ENCODE measurements around the gene OPCML. TPM values are rescaled to one million over a fixed set of nuclear protein-coding genes. Genes with fewer than 3 reads are reported as not detected.

OPCML gene
- total RNA-seq, 2 donors from 2014 or later: 0.60 to 1.3 TPM

DNA sequence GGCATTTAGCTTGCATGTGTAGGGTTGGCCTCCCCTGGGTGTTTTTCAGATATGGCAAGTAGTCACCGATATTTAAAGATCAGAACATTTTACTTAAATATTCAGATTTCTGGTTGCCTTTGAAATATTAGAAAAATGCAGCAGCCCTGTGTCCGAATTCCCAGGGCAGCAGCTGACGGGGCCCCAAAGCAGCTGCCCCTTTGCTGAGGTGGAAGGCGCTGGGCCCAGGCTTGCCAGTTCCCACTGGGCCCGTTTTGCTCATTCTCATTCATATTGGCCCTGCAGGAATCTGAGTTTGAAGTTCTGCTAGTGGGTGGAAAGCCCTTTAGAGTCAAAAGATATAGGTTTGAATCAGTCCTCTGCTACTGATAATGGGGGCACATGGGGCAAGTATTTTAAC lies 692.1 kb downstream of the OPCML start:
- DNase-seq (ENCODE audit: low spot score): no peak
- intact Hi-C loops (cut with DNase I): no loop called here

DNA sequence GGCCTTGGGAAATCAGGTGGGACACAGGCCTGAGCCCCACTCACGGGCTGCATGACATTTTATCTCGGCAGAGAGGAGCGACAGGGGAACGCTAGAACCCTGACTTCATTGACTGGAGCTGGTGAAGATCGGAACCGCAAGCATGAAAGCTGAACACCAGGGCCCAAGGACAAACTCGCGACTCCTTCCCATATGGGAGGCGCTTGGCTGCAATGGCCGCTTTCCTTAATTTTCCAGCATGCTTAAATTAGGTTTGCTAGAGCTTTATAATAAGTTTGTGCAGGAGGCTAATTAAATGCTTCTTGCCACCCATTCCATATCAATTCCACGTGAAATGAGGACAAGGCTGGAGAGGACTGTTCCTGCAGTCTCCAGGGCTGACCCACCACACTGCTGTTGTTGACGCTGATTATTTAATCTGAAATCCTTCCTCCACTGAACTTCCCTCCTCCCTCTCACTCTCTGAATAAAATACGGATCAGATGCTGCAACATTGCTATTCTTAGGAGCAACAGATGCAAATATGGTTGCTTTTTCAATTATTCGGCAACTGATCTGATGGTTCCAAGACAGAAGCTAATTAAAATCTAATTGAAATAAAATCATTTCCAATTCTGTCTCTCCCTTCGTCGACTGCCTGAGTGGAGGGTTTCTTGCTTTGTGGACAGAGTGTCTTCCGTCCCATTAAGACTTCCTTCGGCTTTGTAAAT lies 692.9 kb downstream of the OPCML start:
- intact Hi-C loops (cut with DNase I): no loop called here
- DNase-seq (ENCODE audit: low spot score): no peak

DNA sequence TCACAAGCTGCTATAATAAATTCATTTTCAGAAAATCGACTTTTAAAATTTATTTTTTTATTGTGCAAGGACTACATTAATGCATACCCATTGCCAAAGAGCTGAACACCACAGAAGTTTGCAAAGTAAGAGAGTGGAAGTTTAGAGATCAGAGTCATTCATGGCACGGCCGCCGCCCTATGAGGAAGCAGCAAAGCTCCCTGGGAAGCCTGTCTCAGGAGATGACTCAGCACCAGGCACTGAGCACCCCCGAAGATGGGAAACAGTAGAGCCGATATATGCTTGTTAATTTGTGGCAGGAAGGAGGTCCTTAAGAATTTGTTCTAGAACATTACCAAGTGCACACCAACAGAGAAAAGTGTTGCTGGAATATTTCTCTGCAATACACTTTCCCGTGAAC lies 693.7 kb downstream of the OPCML start:
- intact Hi-C loops (cut with DNase I): no loop called here
- no peak for DNase-seq (ENCODE audit: low spot score)

DNA sequence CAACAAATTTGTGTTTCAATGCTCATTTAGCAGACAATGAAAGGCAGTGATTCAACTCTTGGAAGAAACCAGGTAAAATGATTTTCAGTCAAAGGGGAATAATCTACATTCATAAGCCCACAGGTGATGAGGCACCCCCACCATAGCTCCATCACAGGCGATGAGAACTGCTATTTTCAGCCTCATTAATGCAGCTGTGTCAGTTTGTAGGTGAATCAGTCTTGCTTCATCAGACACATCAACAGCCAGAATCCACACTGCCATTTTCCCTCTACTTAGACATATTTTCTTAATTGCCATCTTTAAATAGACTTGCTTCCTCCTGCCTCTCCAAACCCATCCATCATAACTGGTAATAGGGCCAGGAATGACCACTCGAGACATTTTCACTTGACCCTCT lies 701.0 kb downstream of the OPCML start:
- DNase-seq (ENCODE audit: low spot score): no peak
- intact Hi-C loops (cut with DNase I): no loop called here

GRCh38 chr11:132824642-132825041 lies 707.7 kb downstream of the OPCML start:
- intact Hi-C loops (cut with DNase I): loop anchor here in 1 of 2 donors (10.0 kb wide), 1 partner anchor 80 kb away; no protein-coding TSS in a partner anchor
- DNase-seq (ENCODE audit: low spot score): no peak

GRCh38 chr11:132822276-132822675 lies 710.0 kb downstream of the OPCML start:
- intact Hi-C loops (cut with DNase I): loop anchor here in 1 of 2 donors (10.0 kb wide), 1 partner anchor 83 kb away; no protein-coding TSS in a partner anchor
- DNase-seq (ENCODE audit: low spot score): no peak

DNA sequence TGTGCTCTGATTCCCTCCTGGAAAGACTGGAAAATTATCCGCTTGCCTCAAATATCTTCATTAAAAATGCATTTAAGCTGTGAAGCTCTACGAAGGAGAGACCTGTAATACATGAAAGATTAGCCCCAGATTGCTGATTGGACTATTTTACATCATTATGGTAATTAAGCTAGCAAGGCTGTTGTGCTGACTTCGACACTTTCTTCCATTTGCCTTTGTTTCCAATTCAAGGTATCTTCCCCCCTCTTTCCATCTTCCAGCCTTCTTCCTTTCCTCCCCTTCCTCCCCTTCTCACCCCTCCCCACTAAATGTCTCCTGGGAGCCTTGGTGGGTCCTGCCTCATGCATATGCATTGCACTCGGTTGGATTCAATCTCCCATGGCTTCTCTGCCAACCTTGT lies 710.8 kb downstream of the OPCML start:
- intact Hi-C loops (cut with DNase I): loop anchor here in 1 of 2 donors (10.0 kb wide), 1 partner anchor 83 kb away; no protein-coding TSS in a partner anchor
- DNase-seq (ENCODE audit: low spot score): no peak

- DNase-seq (ENCODE audit: low spot score): no peak
- intact Hi-C loops (cut with DNase I): loop anchor here in 1 of 2 donors (10.0 kb wide), 1 partner anchor 84 kb away; no protein-coding TSS in a partner anchor
Observed at GRCh38 chr11:132821014-132821413, 711.3 kb downstream of the OPCML start.

- intact Hi-C loops (cut with DNase I): no loop called here
- no peak for DNase-seq (ENCODE audit: low spot score)
Observed at GRCh38 chr11:132818951-132819350, 713.4 kb downstream of the OPCML start.

GRCh38 chr11:132817387-132817786 lies 714.9 kb downstream of the OPCML start:
- intact Hi-C loops (cut with DNase I): no loop called here
- DNase-seq (ENCODE audit: low spot score): no peak

- intact Hi-C loops (cut with DNase I): no loop called here
- DNase-seq (ENCODE audit: low spot score): no peak
Observed at GRCh38 chr11:132814410-132814809, 717.9 kb downstream of the OPCML start.

DNA sequence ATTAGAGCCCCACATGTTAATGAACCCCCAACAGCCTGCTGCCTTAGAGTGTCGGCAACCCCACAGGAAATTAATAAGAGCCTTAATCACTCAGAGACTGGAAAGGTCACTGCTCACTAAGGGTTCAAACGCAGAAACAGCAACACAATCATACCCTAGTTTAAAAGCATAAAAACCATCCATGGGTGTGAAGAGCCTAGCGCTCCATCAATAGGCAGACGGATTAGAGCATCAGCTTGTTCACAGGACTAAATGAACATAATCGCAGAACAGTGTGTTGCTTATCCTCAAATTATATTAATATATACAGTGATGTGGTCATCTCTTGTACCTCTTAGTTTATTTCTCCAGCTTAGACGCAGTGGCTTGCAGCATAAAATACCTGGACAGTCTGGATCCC lies 720.7 kb downstream of the OPCML start:
- intact Hi-C loops (cut with DNase I): no loop called here
- no peak for DNase-seq (ENCODE audit: low spot score)

DNA sequence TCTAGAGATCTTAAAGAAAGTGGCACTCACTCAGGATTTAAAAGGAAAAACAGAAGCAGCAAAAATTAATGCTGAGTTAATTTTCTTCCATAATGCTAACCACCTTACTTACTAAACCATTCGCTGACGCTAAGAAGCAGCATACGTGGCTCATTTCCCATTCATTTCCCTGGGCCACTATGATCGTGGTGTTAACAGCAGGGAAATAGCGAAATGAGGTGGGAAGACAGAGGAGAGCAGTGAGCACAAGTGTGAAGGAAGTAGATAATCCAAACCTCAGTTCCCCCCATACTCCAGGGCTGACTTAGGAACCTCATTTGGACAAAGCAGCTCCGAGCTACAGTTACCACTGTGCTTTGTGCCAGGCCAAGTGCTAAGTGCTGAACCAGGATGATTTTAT lies 723.2 kb downstream of the OPCML start:
- intact Hi-C loops (cut with DNase I): no loop called here

DNA sequence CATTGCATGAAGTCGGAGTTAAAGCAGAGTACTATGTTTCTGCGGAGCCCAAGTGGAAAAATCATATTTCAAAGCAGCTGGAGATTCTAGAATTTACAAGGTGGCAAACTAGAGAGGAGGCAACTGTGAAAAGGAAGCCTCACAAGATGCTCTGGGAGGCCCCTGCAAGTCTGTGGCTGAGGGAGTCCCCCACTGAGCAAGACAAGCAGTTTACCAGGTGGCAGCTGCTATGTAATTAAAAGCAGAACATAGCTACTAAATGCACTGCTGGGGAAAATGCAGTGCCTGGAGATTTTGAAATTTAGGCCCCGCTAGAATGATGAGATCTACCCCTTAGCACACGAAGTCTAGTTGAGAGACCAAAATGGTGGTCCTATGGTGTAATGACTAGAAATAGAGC lies 728.0 kb downstream of the OPCML start:
- no peak for DNase-seq (ENCODE audit: low spot score)
- intact Hi-C loops (cut with DNase I): no loop called here

More for the DNA sequence above, 723.2 kb downstream of the OPCML start:
- no peak for DNase-seq (ENCODE audit: low spot score)

- DNase-seq (ENCODE audit: low spot score): no peak
- intact Hi-C loops (cut with DNase I): no loop called here
Observed at GRCh38 chr11:132803436-132803835, 728.9 kb downstream of the OPCML start.

DNA sequence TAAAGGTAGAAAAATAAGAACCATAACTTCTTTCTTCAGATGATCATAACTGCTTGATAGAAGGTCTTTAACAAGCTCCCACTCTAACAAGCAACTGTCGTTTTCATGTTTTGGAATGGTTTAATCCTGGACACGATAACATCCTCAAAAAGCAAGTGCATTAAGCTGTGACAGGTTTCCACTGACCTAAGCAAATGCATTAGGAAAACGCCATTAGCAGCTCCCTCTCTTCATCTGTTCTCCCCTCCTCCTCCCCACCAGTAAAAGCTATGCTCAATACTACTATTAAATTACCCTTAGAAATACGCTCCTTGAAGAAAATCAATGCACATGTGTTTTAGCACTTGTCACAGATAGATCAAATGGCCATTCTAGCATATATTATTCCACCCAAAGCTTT lies 729.4 kb downstream of the OPCML start:
- intact Hi-C loops (cut with DNase I): no loop called here
- no peak for DNase-seq (ENCODE audit: low spot score)

GRCh38 chr11:132793831-132794230 lies 738.5 kb downstream of the OPCML start:
- intact Hi-C loops (cut with DNase I): no loop called here
- no peak for DNase-seq (ENCODE audit: low spot score)

- intact Hi-C loops (cut with DNase I): no loop called here
- DNase-seq (ENCODE audit: low spot score): no peak
Observed at GRCh38 chr11:132792341-132793140, 739.8 kb downstream of the OPCML start.

DNA sequence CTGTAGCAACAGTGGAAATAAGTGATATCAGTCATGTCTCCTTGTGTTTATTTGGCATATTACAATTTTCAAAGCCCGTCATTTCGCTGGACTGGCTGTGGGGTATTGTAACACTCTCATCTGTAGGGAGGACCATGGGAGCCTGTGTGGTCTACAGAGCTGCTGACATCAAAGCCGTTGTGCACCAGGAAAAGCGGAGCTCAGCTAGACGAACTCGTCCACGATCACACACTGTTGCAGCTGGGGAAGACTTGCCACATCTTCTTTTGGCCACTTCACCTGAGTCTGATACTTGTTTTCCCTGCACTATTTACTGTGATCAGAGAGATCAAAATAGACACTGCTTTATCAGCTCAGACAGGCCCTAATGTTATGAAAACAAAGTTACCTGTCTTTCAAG lies 741.3 kb downstream of the OPCML start:
- intact Hi-C loops (cut with DNase I): no loop called here
- DNase-seq (ENCODE audit: low spot score): no peak

DNA sequence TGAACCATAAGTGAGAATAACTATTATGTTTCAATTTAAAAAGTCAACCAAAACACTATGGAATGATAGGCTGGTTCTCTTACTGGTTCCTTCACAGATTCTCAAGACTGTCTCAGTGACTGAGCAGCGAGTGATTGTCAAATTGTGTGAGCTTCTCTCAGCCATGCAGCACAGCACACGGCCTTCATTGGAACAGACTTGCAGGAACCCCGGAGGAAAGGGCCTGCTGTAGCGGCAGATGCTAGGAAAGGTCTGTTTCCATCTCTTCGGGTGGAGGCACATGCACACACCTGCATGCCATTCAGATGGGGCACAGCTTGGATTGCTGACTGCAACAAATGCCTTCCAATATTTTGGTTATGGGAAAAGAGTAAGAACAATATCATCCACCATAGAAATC lies 741.8 kb downstream of the OPCML start:
- intact Hi-C loops (cut with DNase I): no loop called here
- no peak for DNase-seq (ENCODE audit: low spot score)

Data from posterior vena cava (tissue), 2 donors.